A549 (cell line): ENCODE data around the gene SLC38A3. TPM values are rescaled to one million over a fixed set of nuclear protein-coding genes. Genes with fewer than 3 reads are reported as not detected.

Experiments
- ATAC-seq, 2 experiments: fragments of 200-7000 bp in 1 of 2; fragments of >200 bp in 1 of 2; cut with Nextera tagmentation in 1 of 2; cut with Tn5 transposase in 1 of 2; 3 replicates each; pipeline versions ENCODE4 v1.8.0 to v1.9.1; 2018 to 2020; ENCODE audit warnings: mild to moderate bottlenecking in 1 of 2, moderate library complexity in 1 of 2
- CTCF ChIA-PET: fragments of 300-600 bp; sonication (Branson Sonifier 250); formaldehyde crosslinking; extraction: SDS; loops from one replicate; lab custom pipeline; 2021; ENCODE audit warnings: antibody characterized with exemption, inconsistent platforms; lab: Yijun Ruan, JAX
- POLR2A ChIA-PET: fragments of 350-600 bp; formaldehyde crosslinking; extraction: SDS; loops from one replicate; lab custom pipeline; 2021; ENCODE audit warnings: antibody characterized with exemption, inconsistent platforms; lab: Yijun Ruan, JAX
- DNase-seq, 2 experiments: peaks; one replicate each; pipeline versions ENCODE4 v3.0.0 to v3.0.0-alpha.2; 2011 to 2016; ENCODE audit warnings: low read depth in 1 of 2, low spot score in 1 of 2
- FAIRE-seq: peaks from 2 replicates; lab custom pipeline; 2011; peaks lifted over from hg19 to GRCh38; lab: Jason Lieb, UNC
- H3K27ac ChIP-seq, 2 experiments: fragments of >200 bp; sonication (Bioruptor Twin); formaldehyde crosslinking; 3 replicates each; pipeline ENCODE4 v1.5.1; 2016 to 2017
- H3K4me1 ChIP-seq: fragments of >200 bp; sonication (Bioruptor Twin); formaldehyde crosslinking; 3 replicates; pipeline ENCODE4 v1.6.1; 2016
- H3K4me2 ChIP-seq: fragments of >200 bp; sonication (Bioruptor Twin); formaldehyde crosslinking; 3 replicates; pipeline ENCODE4 v1.6.1; 2016
- H3K4me3 ChIP-seq: fragments of >200 bp; sonication (Bioruptor Twin); formaldehyde crosslinking; 3 replicates; pipeline ENCODE4 v1.5.1; 2016
- H3K9me3 ChIP-seq: fragments of >200 bp; sonication (Bioruptor Twin); formaldehyde crosslinking; 3 replicates; pipeline ENCODE4 v1.6.1; 2016
- CHD4 ChIP-seq: fragments of 200-600 bp; sonication (generic); IDR thresholded peaks from 2 replicates; pipeline ENCODE4 v1.6.1; 2016; ENCODE audit warnings: antibody characterized with exemption, mild to moderate bottlenecking, borderline replicate concordance
- EHF ChIP-seq: fragments of 250-450 bp; sonication (Bioruptor Pico); IDR thresholded peaks from 2 replicates; pipeline ENCODE4 v1.5.0; 2020; ENCODE audit warnings: mild to moderate bottlenecking
- ESRRA ChIP-seq: fragments of 150-350 bp; IDR thresholded peaks from 2 replicates; pipeline ENCODE4 v1.6.1; 2014; ENCODE audit warnings: mild to moderate bottlenecking, low read length, borderline replicate concordance
- FOXS1 ChIP-seq: fragments of 250-450 bp; sonication (Bioruptor Pico); IDR thresholded peaks from 2 replicates; pipeline ENCODE4 v1.5.0; 2020; ENCODE audit warnings: mild to moderate bottlenecking, moderate library complexity
- GATA3 ChIP-seq: IDR thresholded peaks from 2 replicates; pipeline ENCODE4 v1.6.1; 2012; ENCODE audit warnings: borderline replicate concordance
- HEYL ChIP-seq: fragments of 250-450 bp; sonication (Bioruptor Pico); IDR thresholded peaks from 2 replicates; pipeline ENCODE4 v1.8.0; 2021; ENCODE audit warnings: mild to moderate bottlenecking, moderate library complexity
- HOXB13 ChIP-seq: fragments of 250-450 bp; sonication (Bioruptor Pico); IDR thresholded peaks from 2 replicates; pipeline ENCODE4 v1.5.0; 2020; ENCODE audit warnings: low read depth, mild to moderate bottlenecking, moderate library complexity
- HOXB5 ChIP-seq: fragments of 250-450 bp; sonication (Bioruptor Pico); IDR thresholded peaks from 2 replicates; pipeline ENCODE4 v1.5.0; 2020; ENCODE audit warnings: mild to moderate bottlenecking, moderate library complexity
- JUN ChIP-seq, 2 experiments: fragments of >200 bp; sonication (Bioruptor Twin); formaldehyde crosslinking; IDR thresholded peaks; 2 replicates in 1 of 2; 3 replicates in 1 of 2; pipeline ENCODE4 v1.6.1; 2016 to 2017
- JUNB ChIP-seq: fragments of >200 bp; sonication (Bioruptor Twin); formaldehyde crosslinking; IDR thresholded peaks from 2 replicates; pipeline ENCODE4 v1.6.1; 2016
- MYC ChIP-seq: IDR thresholded peaks from 2 replicates; pipeline ENCODE4 v1.6.1; 2012; ENCODE audit warnings: mild to moderate bottlenecking, inconsistent platforms, low read length, improper control_type of control experiment, borderline replicate concordance
- NR3C1 ChIP-seq: fragments of >200 bp; sonication (Bioruptor Twin); formaldehyde crosslinking; IDR thresholded peaks from 3 replicates; pipeline ENCODE4 v1.6.1; 2017
- POLR2A ChIP-seq: IDR thresholded peaks from 2 replicates; pipeline ENCODE4 v1.6.1; 2012; ENCODE audit warnings: mild to moderate bottlenecking, low read length
- POLR2AphosphoS2 ChIP-seq: conservative IDR thresholded peaks from 2 replicates; pipeline ENCODE4 v1.6.1; 2012; ENCODE audit warnings: low read length, improper control_type of control experiment, inconsistent platforms
- RCOR1 ChIP-seq: fragments of 150-350 bp; IDR thresholded peaks from 2 replicates; pipeline ENCODE4 v1.6.1; 2014; ENCODE audit warnings: antibody characterized with exemption, low read length, low read depth
- TP53 ChIP-seq: fragments of 250-450 bp; sonication (Bioruptor Pico); IDR thresholded peaks from 2 replicates; pipeline ENCODE4 v1.5.0; 2021; ENCODE audit warnings: mild to moderate bottlenecking, moderate library complexity
- ZC3H11A ChIP-seq: fragments of 450-650 bp; IDR thresholded peaks from 2 replicates; pipeline ENCODE4 v1.6.1; 2014; ENCODE audit warnings: antibody characterized with exemption, mild to moderate bottlenecking
- ZFP36 ChIP-seq: fragments of 450-650 bp; IDR thresholded peaks from 2 replicates; pipeline ENCODE4 v1.6.1; 2014; ENCODE audit warnings: borderline replicate concordance; ENCODE audit not compliant: partially characterized antibody
- ZNF302 ChIP-seq: fragments of 250-450 bp; sonication (Bioruptor Pico); IDR thresholded peaks from 2 replicates; pipeline ENCODE4 v1.9.0; 2021; ENCODE audit warnings: inconsistent platforms, mild to moderate bottlenecking, moderate library complexity
- ZSCAN20 ChIP-seq: fragments of 250-450 bp; sonication (Bioruptor Pico); IDR thresholded peaks from 2 replicates; pipeline ENCODE4 v1.8.0; 2022; ENCODE audit warnings: mild to moderate bottlenecking, moderate library complexity
- WGBS: methylation state at CpG from one replicate; pipeline ENCODE4 v1.1.6; 2017; ENCODE audit errors: missing lambda C conversion rate; 5-methylcytosine and 5-hydroxymethylcytosine counted together
- polyA plus RNA-seq, 4 experiments: library from polyadenylated mRNA; depleted of rRNA in 3 of 4; stranded (reverse); fragments of >200 nt; fragmentation: RNase III in 1 of 4; extraction: RNeasy Plus Mini Kit Qiagen cat#74134 plus additional on column Dnase treatment in 1 of 4; gene quantifications; 2 replicates in 3 of 4; 3 replicates in 1 of 4; pipeline ENCODE4 v1.2.3, GENCODE V29; 2011 to 2017
- TF ChIP-seq, protein P1 (sequence below): IDR thresholded peaks from 2 replicates; pipeline ENCODE4 v1.6.1; 2012; ENCODE audit warnings: low read depth, borderline replicate concordance
- TF ChIP-seq, protein P2 (sequence below): fragments of >200 bp; sonication (Bioruptor Twin); formaldehyde crosslinking; IDR thresholded peaks from 2 replicates; pipeline ENCODE4 v1.6.1; 2016
- TF ChIP-seq, protein P3 (sequence below): fragments of 200-600 bp; sonication (generic); IDR thresholded peaks from 2 replicates; pipeline ENCODE4 v1.6.1; 2016; ENCODE audit warnings: antibody characterized with exemption, mild to moderate bottlenecking, moderate library complexity
- TF ChIP-seq, protein P4 (sequence below): fragments of 250-450 bp; sonication (Bioruptor Pico); IDR thresholded peaks from 2 replicates; pipeline ENCODE4 v1.5.0; 2021; ENCODE audit warnings: mild to moderate bottlenecking, moderate library complexity, borderline replicate concordance
- TF ChIP-seq, protein P5 (sequence below): fragments of 150-350 bp; IDR thresholded peaks from 2 replicates; pipeline ENCODE4 v1.6.1; 2014; ENCODE audit warnings: low read depth, mild to moderate bottlenecking, low read length

The SLC38A3 gene
- polyA plus RNA-seq, 2 of the 4 experiments (the other 2 are of a cell fraction): 0.05 TPM; not detected in 1

DNA sequence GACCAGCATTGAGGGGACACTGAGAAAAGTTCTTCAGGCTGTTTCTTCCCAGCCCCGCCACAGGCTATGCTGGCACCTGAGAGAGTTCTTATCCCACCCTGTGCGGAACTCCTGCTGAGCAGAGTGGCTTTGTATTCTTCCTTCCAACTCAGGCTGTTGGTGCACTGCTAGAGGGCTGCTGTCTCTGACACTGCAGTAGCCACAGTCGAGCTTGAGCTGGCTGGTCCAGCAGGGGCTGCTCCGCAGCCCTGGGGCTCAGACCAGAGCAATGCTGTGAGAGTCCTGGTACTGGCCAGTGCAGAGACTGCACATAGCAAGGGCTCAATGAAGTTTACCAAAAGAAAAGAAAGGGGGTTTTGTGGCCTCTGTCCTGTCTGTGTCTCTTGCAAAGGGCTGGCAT, 34.6 kb downstream of the SLC38A3 start:
- no peak overlapping the region for H3K4me2 ChIP-seq
- ChIA-PET CTCF (interaction anchor here (4.7 to 7.8 kb wide), 2 partner anchors 12 to 45 kb away, joined by 27 to 55 read pairs; no protein-coding TSS in a partner anchor), POLR2A (no interaction called here)
- TF ChIP-seq, protein P1, sequence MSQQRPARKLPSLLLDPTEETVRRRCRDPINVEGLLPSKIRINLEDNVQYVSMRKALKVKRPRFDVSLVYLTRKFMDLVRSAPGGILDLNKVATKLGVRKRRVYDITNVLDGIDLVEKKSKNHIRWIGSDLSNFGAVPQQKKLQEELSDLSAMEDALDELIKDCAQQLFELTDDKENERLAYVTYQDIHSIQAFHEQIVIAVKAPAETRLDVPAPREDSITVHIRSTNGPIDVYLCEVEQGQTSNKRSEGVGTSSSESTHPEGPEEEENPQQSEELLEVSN: no peak
- TF ChIP-seq FOXS1: no peak
- TF ChIP-seq ZC3H11A: no peak
- no peak for TF ChIP-seq ZFP36
- TF ChIP-seq JUN (IDR thresholded peaks at IDR 0.05): no peak
- TF ChIP-seq HEYL (CRISPR knock-in tag): no peak
- TF ChIP-seq MYC: no peak
- DNase-seq (no peak), ATAC-seq (no peak), FAIRE-seq (no peak)
- no peaks in the 10 kb centered on the region for H3K9me3 ChIP-seq
- peaks cover 30% of the 10 kb centered on the region for H3K4me1 ChIP-seq
- no peak overlapping the region for H3K4me3 ChIP-seq
- WGBS: 76% methylated on average over 3 of the region's 4 CpGs
- H3K27ac ChIP-seq: no peak overlapping the region

DNA sequence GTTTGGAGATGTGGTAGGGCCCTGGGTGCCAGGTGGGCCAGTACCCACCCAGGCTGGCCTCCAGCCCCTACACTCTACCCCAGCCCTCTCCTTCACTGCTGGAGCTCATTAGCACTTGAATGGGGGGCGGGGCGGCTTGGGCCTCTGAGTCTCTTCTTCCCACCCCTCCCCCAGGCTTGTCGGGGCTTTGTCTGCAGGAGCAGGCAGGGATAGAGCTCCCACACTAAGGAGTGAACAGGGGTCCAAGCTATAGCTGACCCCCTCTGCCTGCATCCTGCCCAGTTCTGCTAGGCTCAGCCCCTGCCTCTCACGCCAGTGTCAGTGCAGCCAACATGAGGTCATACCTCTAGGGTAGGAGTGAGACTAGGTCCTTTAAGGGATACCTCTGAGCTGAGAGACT, 36.1 kb downstream of the SLC38A3 start:
- Histone ChIP-seq H3K4me2 (no peak overlapping the region), H3K4me1 (peaks cover 32% of the 10 kb centered on the region), H3K9me3 (no peaks in the 10 kb centered on the region), H3K4me3 (no peak overlapping the region), H3K27ac (no peak overlapping the region)
- ATAC-seq (no peak), DNase-seq (no peak), FAIRE-seq (no peak)
- POLR2A ChIA-PET: no interaction called here
- 100% methylated on average over 2 of the region's 4 CpGs for WGBS
- TF ChIP-seq POLR2A (no peak), HOXB5 (CRISPR knock-in tag) (no peak), POLR2AphosphoS2 (no peak), GATA3 (no peak), ZNF302 (CRISPR knock-in tag) (no peak), ZSCAN20 (CRISPR knock-in tag) (no peak), NR3C1 (no peak), JUNB (no peak), TP53 (CRISPR knock-in tag) (no peak), HOXB13 (CRISPR knock-in tag) (no peak), ESRRA (no peak)
- TF ChIP-seq, protein P2, sequence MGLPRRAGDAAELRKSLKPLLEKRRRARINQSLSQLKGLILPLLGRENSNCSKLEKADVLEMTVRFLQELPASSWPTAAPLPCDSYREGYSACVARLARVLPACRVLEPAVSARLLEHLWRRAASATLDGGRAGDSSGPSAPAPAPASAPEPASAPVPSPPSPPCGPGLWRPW: no peak
- TF ChIP-seq, protein P3, sequence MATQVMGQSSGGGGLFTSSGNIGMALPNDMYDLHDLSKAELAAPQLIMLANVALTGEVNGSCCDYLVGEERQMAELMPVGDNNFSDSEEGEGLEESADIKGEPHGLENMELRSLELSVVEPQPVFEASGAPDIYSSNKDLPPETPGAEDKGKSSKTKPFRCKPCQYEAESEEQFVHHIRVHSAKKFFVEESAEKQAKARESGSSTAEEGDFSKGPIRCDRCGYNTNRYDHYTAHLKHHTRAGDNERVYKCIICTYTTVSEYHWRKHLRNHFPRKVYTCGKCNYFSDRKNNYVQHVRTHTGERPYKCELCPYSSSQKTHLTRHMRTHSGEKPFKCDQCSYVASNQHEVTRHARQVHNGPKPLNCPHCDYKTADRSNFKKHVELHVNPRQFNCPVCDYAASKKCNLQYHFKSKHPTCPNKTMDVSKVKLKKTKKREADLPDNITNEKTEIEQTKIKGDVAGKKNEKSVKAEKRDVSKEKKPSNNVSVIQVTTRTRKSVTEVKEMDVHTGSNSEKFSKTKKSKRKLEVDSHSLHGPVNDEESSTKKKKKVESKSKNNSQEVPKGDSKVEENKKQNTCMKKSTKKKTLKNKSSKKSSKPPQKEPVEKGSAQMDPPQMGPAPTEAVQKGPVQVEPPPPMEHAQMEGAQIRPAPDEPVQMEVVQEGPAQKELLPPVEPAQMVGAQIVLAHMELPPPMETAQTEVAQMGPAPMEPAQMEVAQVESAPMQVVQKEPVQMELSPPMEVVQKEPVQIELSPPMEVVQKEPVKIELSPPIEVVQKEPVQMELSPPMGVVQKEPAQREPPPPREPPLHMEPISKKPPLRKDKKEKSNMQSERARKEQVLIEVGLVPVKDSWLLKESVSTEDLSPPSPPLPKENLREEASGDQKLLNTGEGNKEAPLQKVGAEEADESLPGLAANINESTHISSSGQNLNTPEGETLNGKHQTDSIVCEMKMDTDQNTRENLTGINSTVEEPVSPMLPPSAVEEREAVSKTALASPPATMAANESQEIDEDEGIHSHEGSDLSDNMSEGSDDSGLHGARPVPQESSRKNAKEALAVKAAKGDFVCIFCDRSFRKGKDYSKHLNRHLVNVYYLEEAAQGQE: no peak
- CTCF ChIA-PET: interaction anchor here (1.2 to 7.8 kb wide), 5 partner anchors 9 to 47 kb away, joined by 4 to 55 read pairs (median 5); no protein-coding TSS in a partner anchor

DNA sequence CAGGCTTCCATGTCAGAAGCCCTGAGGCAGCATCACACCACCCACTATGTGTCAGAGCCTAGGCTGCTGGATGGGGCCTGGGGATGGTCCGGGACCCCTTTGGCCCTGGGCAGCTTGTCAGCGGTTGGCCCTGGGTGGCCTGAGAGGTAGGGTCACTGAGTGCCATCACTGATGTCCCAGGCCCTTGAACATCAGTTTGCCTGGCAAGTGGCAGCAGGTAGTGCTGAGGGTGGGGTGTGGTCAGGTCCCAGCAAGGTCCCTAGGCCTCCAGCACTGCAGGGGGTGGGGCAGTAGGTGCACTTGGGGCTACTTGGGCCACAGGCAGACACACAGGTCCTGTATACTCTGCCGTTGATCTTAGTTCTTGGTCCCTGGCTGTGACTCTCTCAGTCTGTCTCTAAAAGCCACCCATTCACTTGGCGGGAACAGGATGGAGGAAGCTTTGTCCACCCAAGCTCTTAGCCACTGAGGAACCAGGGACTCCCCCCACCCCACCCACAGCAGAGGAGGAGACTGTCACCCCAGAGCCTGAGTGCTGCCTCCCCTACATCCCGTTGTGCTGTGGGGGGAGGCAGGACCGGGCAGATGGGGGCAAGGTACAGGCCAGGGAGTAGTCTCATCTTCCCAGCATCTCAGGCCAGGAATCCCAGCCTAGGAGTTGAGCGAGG, 36.8 kb downstream of the SLC38A3 start:
- ATAC-seq (no peak), FAIRE-seq (no peak), DNase-seq (no peak)
- ChIA-PET CTCF (interaction anchor here (1.6 to 7.8 kb wide), 4 partner anchors 8 to 47 kb away, joined by 4 to 55 read pairs (median 16); no protein-coding TSS in a partner anchor), POLR2A (no interaction called here)
- TF ChIP-seq HOXB5 (CRISPR knock-in tag) (no peak), RCOR1 (no peak), ESRRA (no peak), EHF (CRISPR knock-in tag) (no peak), CHD4 (no peak)
- TF ChIP-seq, protein P4, sequence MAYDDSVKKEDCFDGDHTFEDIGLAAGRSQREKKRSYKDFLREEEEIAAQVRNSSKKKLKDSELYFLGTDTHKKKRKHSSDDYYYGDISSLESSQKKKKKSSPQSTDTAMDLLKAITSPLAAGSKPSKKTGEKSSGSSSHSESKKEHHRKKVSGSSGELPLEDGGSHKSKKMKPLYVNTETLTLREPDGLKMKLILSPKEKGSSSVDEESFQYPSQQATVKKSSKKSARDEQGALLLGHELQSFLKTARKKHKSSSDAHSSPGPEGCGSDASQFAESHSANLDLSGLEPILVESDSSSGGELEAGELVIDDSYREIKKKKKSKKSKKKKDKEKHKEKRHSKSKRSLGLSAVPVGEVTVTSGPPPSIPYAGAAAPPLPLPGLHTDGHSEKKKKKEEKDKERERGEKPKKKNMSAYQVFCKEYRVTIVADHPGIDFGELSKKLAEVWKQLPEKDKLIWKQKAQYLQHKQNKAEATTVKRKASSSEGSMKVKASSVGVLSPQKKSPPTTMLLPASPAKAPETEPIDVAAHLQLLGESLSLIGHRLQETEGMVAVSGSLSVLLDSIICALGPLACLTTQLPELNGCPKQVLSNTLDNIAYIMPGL: no peak
- TF ChIP-seq, protein P5, sequence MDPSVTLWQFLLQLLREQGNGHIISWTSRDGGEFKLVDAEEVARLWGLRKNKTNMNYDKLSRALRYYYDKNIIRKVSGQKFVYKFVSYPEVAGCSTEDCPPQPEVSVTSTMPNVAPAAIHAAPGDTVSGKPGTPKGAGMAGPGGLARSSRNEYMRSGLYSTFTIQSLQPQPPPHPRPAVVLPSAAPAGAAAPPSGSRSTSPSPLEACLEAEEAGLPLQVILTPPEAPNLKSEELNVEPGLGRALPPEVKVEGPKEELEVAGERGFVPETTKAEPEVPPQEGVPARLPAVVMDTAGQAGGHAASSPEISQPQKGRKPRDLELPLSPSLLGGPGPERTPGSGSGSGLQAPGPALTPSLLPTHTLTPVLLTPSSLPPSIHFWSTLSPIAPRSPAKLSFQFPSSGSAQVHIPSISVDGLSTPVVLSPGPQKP: no peak
- Histone ChIP-seq H3K4me2 (no peak overlapping the region), H3K27ac (no peak overlapping the region), H3K4me1 (peaks cover 35% of the 10 kb centered on the region), H3K9me3 (no peaks in the 10 kb centered on the region), H3K4me3 (no peak overlapping the region)
- 93% methylated on average over 3 of the region's 7 CpGs for WGBS
